GM19324 (cell line): ENCODE results near the gene RIMS1.
A peak's percentile ranks its signal among the peaks of the same experiment; 100 is the strongest.

ENCODE experiments used
- ATAC-seq: cut with Tn5 transposase; IDR thresholded peaks from one replicate; pipeline ENCODE4 v1.9.1; 2021; ENCODE audit warnings: mild to moderate bottlenecking, moderate library complexity; ENCODE audit not compliant: unreplicated experiment, low FRiP score

The RIMS1 gene

GRCh38 chr6:72401865-72402264 lies 515.5 kb downstream of the RIMS1 start:
- no peak for ATAC-seq

DNA sequence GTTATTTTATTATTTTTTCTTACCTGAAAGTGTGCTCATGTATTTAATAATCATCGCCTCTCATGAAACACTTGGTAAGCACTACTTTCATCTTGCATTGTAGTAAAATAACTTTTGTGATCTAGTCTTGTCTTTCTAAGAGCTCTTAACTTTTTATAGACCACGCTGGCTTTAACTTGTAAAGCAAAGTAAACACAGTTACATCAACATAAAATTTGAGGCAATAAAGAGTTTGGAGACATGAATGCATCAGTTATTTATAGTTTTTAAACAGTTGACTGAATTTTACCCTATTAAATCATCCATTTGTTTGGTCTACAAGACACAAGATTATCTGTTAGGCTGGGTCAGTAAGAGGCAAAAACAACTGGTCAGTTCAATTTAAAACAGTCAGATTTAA lies 517.1 kb downstream of the RIMS1 start:
- ATAC-seq = no peak

DNA sequence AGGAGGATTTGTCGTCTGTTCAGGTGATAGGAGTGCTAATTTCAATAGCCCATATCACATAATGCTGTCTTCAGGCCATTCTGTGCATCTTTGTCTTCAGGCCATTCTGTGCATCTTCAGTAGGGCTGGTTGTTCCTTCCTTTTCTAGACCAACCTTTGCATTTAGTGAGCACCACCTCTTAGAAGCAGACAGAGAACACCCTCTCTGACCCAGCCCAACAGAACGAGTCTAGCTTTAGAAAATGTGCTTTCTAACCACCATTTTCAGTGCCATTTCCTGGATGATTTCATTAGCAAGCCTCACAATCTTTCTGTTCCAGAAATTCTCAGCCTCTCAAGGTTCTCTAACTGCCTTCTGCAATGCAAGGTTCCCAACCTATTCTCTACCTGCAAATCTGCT lies 520.2 kb downstream of the RIMS1 start:
- peak; percentile 81 for ATAC-seq

- no peak for ATAC-seq
These were observed 524.4 kb downstream of the RIMS1 start for GRCh38 chr6:72410769-72411168.

GRCh38 chr6:72411872-72412708 lies 525.7 kb downstream of the RIMS1 start:
- ATAC-seq = peak; percentile 61

- ATAC-seq = no peak
These were observed 526.3 kb downstream of the RIMS1 start for GRCh38 chr6:72412709-72413044.

DNA sequence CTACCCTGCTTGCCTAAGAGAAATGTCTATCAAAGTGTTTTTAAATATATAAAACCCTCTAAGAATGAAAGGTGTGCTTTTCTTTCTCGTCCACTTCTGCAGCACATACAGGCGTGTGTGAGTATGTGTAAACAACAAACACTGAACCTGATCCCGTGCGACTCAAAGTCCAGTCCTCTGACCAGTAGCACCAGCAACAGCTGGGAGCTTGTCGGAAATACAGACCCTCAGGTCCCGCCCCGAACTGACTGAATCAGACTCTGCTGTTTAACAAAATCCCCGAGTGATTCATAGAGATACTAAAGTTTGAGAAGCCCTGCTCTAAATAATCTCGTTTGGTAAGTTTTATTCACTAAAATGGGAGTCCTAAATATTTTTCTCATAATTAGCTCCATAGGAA lies 527.5 kb downstream of the RIMS1 start:
- ATAC-seq = no peak

GRCh38 chr6:72414657-72415056 lies 528.3 kb downstream of the RIMS1 start:
- ATAC-seq = no peak

DNA sequence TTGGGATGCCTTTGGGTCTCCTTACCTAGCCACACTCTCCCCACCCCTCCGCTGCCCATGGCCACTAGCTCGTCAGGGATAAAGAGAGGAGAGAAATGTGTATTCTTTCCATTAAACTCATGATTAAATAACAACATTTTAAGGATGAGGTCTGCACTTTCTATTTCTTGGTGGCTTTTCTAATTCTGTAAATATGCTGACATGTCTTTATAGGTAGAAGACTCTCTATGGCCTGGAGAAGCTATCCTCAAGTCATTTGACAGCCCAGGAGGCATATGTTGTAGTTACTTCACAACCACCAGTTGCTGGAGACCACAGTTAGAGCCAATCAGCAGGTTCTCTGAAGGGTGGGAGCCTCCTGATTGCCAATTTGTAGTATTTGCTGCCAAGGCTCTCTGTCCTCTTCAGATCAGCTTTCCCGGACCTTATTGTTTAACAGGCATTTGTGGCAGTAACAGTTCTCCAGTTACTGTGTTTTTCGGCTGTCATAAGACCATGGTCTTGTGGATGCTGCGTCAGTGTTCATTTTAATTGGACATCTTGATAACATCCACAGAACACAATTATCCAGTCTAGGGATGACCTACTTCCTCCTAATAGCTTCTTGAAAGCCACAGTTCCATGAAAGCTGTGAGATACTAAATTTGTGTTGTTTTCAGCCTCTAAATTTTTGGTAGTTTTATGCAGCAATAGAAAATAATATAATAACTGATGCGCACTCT lies 530.6 kb downstream of the RIMS1 start:
- no peak for ATAC-seq

GRCh38 chr6:72417759-72418158 lies 531.4 kb downstream of the RIMS1 start:
- ATAC-seq = no peak

GRCh38 chr6:72418495-72418894 lies 532.1 kb downstream of the RIMS1 start:
- no peak for ATAC-seq

- ATAC-seq = no peak
These were observed 533.6 kb downstream of the RIMS1 start for GRCh38 chr6:72419966-72420365.

DNA sequence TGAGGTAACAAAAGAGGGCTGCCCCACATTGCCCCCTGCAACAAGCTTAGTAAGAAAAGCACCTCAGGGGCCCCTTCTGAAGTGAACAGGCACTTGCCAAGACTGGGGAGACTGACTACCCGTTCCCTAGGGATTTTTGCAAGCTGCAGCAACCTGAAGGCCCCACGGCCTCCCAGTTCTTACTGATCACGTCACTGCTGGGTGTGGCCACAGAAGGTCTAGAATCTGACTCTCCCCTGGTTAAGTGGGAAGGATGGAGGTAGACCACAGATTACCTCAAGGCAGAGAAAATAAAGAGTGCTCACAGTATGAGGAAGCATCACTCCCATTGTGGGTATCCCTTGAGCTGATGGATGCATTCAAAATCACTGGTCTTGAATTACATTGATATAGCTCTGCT lies 534.1 kb downstream of the RIMS1 start:
- no peak for ATAC-seq

DNA sequence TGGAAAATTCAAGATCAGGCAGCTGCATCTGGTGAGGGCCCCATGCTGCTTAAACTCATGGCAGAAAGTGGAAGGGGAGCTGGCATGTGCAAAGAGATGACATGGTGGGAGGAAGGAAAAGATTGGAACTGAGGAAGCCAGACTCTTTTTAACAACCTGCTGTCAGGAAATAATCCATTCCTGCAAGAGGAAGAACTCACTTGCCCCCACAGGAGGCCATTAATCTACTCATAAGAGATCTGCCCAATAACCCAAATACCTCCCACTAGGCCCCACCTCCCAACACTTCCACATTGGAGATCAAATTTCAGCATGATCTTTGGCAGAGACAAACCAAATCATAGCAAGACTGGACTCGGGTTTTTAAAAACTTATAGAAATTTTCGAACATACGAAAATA lies 535.0 kb downstream of the RIMS1 start:
- no peak for ATAC-seq

DNA sequence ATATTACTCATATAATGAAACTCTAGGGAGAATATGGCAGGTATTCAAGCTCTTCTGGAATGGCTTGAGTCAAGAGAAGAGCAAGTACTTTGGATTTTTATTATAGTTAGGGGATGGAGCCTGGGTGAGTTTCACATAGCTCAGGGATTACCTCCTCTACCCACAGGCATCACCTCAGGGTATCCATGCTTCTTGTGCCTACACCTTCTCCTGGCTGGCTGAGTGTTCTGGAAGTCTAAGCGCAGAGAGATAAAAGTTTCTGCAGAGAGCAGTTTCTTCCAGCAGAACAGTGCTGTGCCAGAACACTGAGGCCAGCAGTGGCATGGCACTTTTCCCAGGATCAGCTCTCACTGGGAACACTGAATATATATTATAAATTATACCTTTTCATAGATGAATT lies 535.8 kb downstream of the RIMS1 start:
- no peak for ATAC-seq

- no peak for ATAC-seq
These were observed 538.1 kb downstream of the RIMS1 start for GRCh38 chr6:72424476-72424875.

- no peak for ATAC-seq
These were observed 538.8 kb downstream of the RIMS1 start for GRCh38 chr6:72425003-72425681.

DNA sequence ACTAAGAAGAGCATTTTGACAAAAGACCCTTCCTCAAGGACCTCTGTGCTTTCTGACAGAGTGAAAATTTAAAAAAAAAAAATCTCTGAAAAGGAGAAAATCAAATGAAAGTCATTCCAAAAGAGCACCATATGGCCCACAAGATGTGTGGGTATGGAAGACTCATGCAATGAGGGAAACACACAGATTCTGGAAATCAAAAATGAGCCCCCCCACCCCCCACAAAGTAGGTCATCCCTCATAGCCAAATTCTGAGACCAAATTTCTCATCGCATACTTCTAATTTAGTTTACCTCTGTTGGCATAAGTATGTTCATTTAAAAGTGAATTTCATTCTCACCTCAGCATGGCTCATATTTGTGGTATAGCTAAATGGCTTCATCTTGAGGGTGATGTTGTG lies 554.3 kb downstream of the RIMS1 start:
- no peak for ATAC-seq

DNA sequence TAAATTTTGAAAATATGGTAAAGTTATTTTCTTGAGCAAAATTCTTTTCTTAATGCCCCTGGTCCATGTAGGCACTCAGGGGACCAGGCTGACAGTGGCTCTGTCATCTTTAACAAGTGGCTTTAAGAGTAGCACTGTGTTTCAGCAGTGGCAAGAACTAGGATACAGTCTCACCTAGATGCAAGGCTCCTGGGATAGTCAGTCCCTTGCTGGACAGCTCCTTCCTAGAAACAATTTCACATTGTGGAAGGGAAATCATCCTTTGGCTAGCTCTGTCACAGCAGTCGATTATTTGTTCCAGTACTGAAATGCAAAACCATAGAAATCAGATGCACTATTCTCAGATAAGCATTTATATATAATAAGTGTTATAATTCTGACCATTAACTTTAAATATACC lies 560.1 kb downstream of the RIMS1 start:
- no peak for ATAC-seq
